H9 (cell line): ENCODE results near the gene TNRC6C. TPM values are rescaled to one million over a fixed set of nuclear protein-coding genes. Genes with fewer than 3 reads are reported as not detected.

Experiments used
- DNase-seq: peaks from one replicate; pipeline ENCODE4 v3.0.0-alpha.2; 2017
- H2AFZ ChIP-seq: one replicate; pipeline ENCODE4 v1.6.1; 2013; ENCODE audit warnings: mild to moderate bottlenecking, low read length, control low read depth, moderate library complexity
- H2AK5ac ChIP-seq: 2 replicates; pipeline ENCODE4 v1.6.1; 2013; ENCODE audit warnings: low read length, control low read depth, mixed read lengths; ENCODE audit not compliant: insufficient read length
- H2BK120ac ChIP-seq: one replicate; pipeline ENCODE4 v1.6.1; 2013; ENCODE audit warnings: low read depth, mild to moderate bottlenecking, low read length, control low read depth, inconsistent platforms; ENCODE audit not compliant: poor library complexity, severe bottlenecking
- H2BK12ac ChIP-seq: 2 replicates; pipeline ENCODE4 v1.6.1; 2013; ENCODE audit warnings: low read length, control low read depth, mixed read lengths, low read depth; ENCODE audit not compliant: insufficient read length
- H2BK15ac ChIP-seq: 2 replicates; pipeline ENCODE4 v1.6.1; 2013; ENCODE audit warnings: low read depth, low read length, control low read depth
- H2BK20ac ChIP-seq: one replicate; pipeline ENCODE4 v1.6.1; 2013; ENCODE audit warnings: low read depth, mild to moderate bottlenecking, low read length, control low read depth, inconsistent platforms; ENCODE audit not compliant: poor library complexity, severe bottlenecking
- H2BK5ac ChIP-seq: 2 replicates; pipeline ENCODE4 v1.6.1; 2013; ENCODE audit warnings: low read length, control low read depth, mixed read lengths; ENCODE audit not compliant: insufficient read length
- H3K14ac ChIP-seq: 2 replicates; pipeline ENCODE4 v1.6.1; 2013; ENCODE audit warnings: low read length, control low read depth; ENCODE audit not compliant: insufficient read depth
- H3K18ac ChIP-seq: 2 replicates; pipeline ENCODE4 v1.6.1; 2013; ENCODE audit warnings: low read depth, mild to moderate bottlenecking, mixed read lengths, low read length, control low read depth; ENCODE audit not compliant: insufficient read length
- H3K23ac ChIP-seq: 2 replicates; pipeline ENCODE4 v1.6.1; 2013; ENCODE audit warnings: low read length, control low read depth, mixed read lengths, low read depth; ENCODE audit not compliant: insufficient read length
- H3K23me2 ChIP-seq: 2 replicates; pipeline ENCODE4 v1.6.1; 2013; ENCODE audit warnings: low read depth, mild to moderate bottlenecking, mixed read lengths, low read length, control low read depth; ENCODE audit not compliant: insufficient read length, poor library complexity, severe bottlenecking
- H3K27ac ChIP-seq: 2 replicates; pipeline ENCODE4 v1.5.1; 2013; ENCODE audit warnings: low read length, control low read depth, mixed read lengths, low read depth; ENCODE audit not compliant: insufficient read length
- H3K27me3 ChIP-seq: 2 replicates; pipeline ENCODE4 v1.6.1; 2013; ENCODE audit warnings: low read length, control low read depth, inconsistent platforms; ENCODE audit not compliant: insufficient read depth
- H3K4ac ChIP-seq: 2 replicates; pipeline ENCODE4 v1.6.1; 2013; ENCODE audit warnings: low read depth, mild to moderate bottlenecking, control low read depth, inconsistent platforms, low read length, moderate library complexity
- H3K4me1 ChIP-seq: 2 replicates; pipeline ENCODE4 v1.6.1; 2013; ENCODE audit warnings: low read length, control low read depth, inconsistent platforms; ENCODE audit not compliant: insufficient read depth
- H3K4me2 ChIP-seq: 2 replicates; pipeline ENCODE4 v1.6.1; 2013; ENCODE audit warnings: low read length, control low read depth, mixed read lengths; ENCODE audit not compliant: insufficient read length, insufficient read depth
- H3K56ac ChIP-seq: 2 replicates; pipeline ENCODE4 v1.6.1; 2013; ENCODE audit warnings: low read depth, mild to moderate bottlenecking, mixed read lengths, low read length, control low read depth; ENCODE audit not compliant: insufficient read length
- H3K79me1 ChIP-seq: 2 replicates; pipeline ENCODE4 v1.6.1; 2013; ENCODE audit warnings: low read depth, mild to moderate bottlenecking, moderate library complexity, low read length, control low read depth, inconsistent platforms; ENCODE audit not compliant: insufficient read depth, poor library complexity, severe bottlenecking
- H3K79me2 ChIP-seq: 2 replicates; pipeline ENCODE4 v1.6.1; 2013; ENCODE audit warnings: low read length, control low read depth, inconsistent platforms; ENCODE audit not compliant: insufficient read depth
- H3K9ac ChIP-seq: 2 replicates; pipeline ENCODE4 v1.6.1; 2013; ENCODE audit warnings: low read length, control low read depth, mixed read lengths; ENCODE audit not compliant: insufficient read length; ENCODE audit errors: extremely low read depth
- H3K9me3 ChIP-seq: one replicate; pipeline ENCODE4 v1.6.1; 2013; ENCODE audit warnings: low read depth, low read length, inconsistent platforms; ENCODE audit not compliant: control insufficient read depth
- H3T11ph ChIP-seq: one replicate; pipeline ENCODE4 v1.6.1; 2013; ENCODE audit warnings: mild to moderate bottlenecking, low read length, control low read depth, inconsistent platforms
- H4K20me1 ChIP-seq: one replicate; pipeline ENCODE4 v1.6.1; 2013; ENCODE audit not compliant: control insufficient read depth, insufficient read length, insufficient read depth
- H4K5ac ChIP-seq: 2 replicates; pipeline ENCODE4 v1.6.1; 2013; ENCODE audit warnings: low read depth, mild to moderate bottlenecking, mixed read lengths, low read length, control low read depth; ENCODE audit not compliant: insufficient read length
- H4K8ac ChIP-seq: replicated peaks from 2 replicates; pipeline ENCODE4 v1.6.1; 2013; ENCODE audit warnings: low read length, control low read depth, mixed read lengths, low read depth; ENCODE audit not compliant: insufficient read length
- H4K91ac ChIP-seq: 2 replicates; pipeline ENCODE4 v1.6.1; 2013; ENCODE audit warnings: low read depth, mild to moderate bottlenecking, moderate library complexity, mixed read lengths, low read length, control low read depth; ENCODE audit not compliant: insufficient read length
- H3K27ac Mint-ChIP-seq, 3 experiments: 2 replicates in 2 of 3; 3 replicates in 1 of 3; pipeline ENCODE4 v1.8.0; 2020 to 2021; ENCODE audit warnings: mixed read lengths in 3 of 3, mild to moderate bottlenecking in 1 of 3, moderate library complexity in 1 of 3
- H3K27me3 Mint-ChIP-seq: 2 replicates; pipeline ENCODE4 v1.8.0; 2021; ENCODE audit warnings: low read depth, mild to moderate bottlenecking, moderate library complexity, mixed read lengths
- H3K36me3 Mint-ChIP-seq, 3 experiments: 2 replicates in 2 of 3; 3 replicates in 1 of 3; pipeline ENCODE4 v1.8.0; 2020 to 2021; ENCODE audit warnings: low read depth in 3 of 3, mixed read lengths in 3 of 3; ENCODE audit not compliant: insufficient read depth in 1 of 3
- H3K4me1 Mint-ChIP-seq, 2 experiments: 2 replicates each; pipeline ENCODE4 v1.8.0; 2020; ENCODE audit warnings: mixed read lengths in 2 of 2
- H3K4me3 Mint-ChIP-seq, 2 experiments: 2 replicates in 1 of 2; 3 replicates in 1 of 2; pipeline ENCODE4 v1.8.0; 2020 to 2021; ENCODE audit warnings: mild to moderate bottlenecking in 2 of 2, mixed read lengths in 2 of 2, moderate library complexity in 1 of 2
- H3K9me3 Mint-ChIP-seq, 2 experiments: 2 replicates in 1 of 2; 3 replicates in 1 of 2; pipeline ENCODE4 v1.8.0; 2020; ENCODE audit warnings: mild to moderate bottlenecking in 2 of 2, mixed read lengths in 2 of 2, moderate library complexity in 1 of 2
- WGBS: extraction: QIAGEN DNeasy Blood & Tissue Kit; methylation state at CpG from one replicate; pipeline ENCODE4 v1.1.7; 2013; ENCODE audit warnings: missing lambda C conversion rate, low lambda C conversion rate, mixed read lengths; ENCODE audit not compliant: insufficient read length; ENCODE audit errors: extremely low coverage; 5-methylcytosine and 5-hydroxymethylcytosine counted together
- total RNA-seq: library from RNA; stranded (reverse); gene quantifications from 2 replicates; pipeline ENCODE4 v1.2.1, GENCODE V29; 2021
- TF ChIP-seq, protein P1 (sequence below): fragments of 200-600 bp; sonication (generic); conservative IDR thresholded peaks from 3 replicates; pipeline ENCODE4 v1.8.0; 2021; ENCODE audit warnings: antibody characterized with exemption, mild to moderate bottlenecking

TNRC6C gene
- total RNA-seq, 1 experiment from 2014 or later: 24.7 TPM

DNA sequence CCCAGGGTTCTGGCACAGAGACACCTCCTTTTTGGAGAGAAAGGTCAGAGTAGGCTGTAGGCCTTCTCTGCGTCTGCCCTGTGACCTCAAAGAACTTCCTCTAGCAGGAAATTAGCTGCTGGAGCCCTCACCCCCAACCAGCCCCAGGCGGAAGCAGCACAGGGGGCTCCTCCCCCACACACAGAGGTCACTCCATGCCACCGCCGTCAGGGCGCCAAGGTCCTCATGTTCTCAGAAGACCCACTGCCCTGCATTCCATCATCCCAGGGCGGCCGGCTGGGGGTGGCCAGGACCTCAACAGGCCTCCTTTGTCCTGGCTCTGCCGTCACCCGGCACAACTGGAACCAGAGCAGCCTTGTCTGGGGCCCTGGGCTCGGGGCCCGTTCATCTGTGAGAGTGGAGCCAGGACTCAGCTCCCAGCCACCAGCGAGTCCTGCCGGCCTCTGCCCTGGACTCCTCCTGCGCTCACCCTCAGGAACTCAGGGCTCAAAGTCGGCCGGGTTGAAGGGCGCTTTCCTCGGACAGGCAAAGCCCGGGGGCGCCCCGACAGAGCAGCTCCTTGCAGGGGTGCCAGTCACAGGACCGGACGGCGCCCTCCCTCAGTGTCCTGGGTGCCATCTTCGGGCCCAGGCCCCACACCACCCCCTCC lies 168.9 kb downstream of the TNRC6C start:
- TF ChIP-seq, protein P1, sequence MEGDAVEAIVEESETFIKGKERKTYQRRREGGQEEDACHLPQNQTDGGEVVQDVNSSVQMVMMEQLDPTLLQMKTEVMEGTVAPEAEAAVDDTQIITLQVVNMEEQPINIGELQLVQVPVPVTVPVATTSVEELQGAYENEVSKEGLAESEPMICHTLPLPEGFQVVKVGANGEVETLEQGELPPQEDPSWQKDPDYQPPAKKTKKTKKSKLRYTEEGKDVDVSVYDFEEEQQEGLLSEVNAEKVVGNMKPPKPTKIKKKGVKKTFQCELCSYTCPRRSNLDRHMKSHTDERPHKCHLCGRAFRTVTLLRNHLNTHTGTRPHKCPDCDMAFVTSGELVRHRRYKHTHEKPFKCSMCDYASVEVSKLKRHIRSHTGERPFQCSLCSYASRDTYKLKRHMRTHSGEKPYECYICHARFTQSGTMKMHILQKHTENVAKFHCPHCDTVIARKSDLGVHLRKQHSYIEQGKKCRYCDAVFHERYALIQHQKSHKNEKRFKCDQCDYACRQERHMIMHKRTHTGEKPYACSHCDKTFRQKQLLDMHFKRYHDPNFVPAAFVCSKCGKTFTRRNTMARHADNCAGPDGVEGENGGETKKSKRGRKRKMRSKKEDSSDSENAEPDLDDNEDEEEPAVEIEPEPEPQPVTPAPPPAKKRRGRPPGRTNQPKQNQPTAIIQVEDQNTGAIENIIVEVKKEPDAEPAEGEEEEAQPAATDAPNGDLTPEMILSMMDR: no peak
- no peak overlapping the region for H3K9ac ChIP-seq
- H3K27me3 Mint-ChIP-seq: peaks cover 4% of the 10 kb centered on the region

More for the DNA sequence above, 168.9 kb downstream of the TNRC6C start:
- Histone ChIP-seq H3K79me2 (no peaks in the 10 kb centered on the region; the same call in 1 of the 2 replicates), H3K14ac (no peak overlapping the region; the same call in 1 of the 2 replicates), H2BK5ac (no peak overlapping the region), H4K91ac (no peak overlapping the region), H4K20me1 (no peaks in the 10 kb centered on the region), H3K56ac (no peak overlapping the region), H4K5ac (no peak overlapping the region), H3T11ph (no peak overlapping the region), H3K4me1 (peaks cover 10% of the 10 kb centered on the region; the same call in 1 of the 2 replicates), H3K27ac (no peak overlapping the region), H3K4ac (no peak overlapping the region), H3K18ac (peak overlapping the region; percentile 32), H3K23ac (no peak overlapping the region), H2BK120ac (no peak overlapping the region), H2BK15ac (no peak overlapping the region), H3K27me3 (no peaks in the 10 kb centered on the region; the same call in 1 of the 2 replicates), H2BK20ac (no peak overlapping the region), H3K4me2 (peak overlapping the region; percentile 64), H2BK12ac (no peak overlapping the region), H2AK5ac (no peak overlapping the region), H3K23me2 (peaks cover 19% of the 10 kb centered on the region), H2AFZ (no peak overlapping the region), H4K8ac (no peak overlapping the region), H3K79me1 (no peaks in the 10 kb centered on the region), H3K9me3 (no peaks in the 10 kb centered on the region)
- Mint-ChIP-seq H3K36me3 (peaks cover 7 to 17% (median 15%) of the 10 kb centered on the region in 3 experiments), H3K4me3 (peak overlapping the region; percentile 81 to 85), H3K4me1 (peaks cover 24% of the 10 kb centered on the region in 2 experiments), H3K27ac (peak overlapping the region in 1 of 3 experiments; percentile 82; a peak in 2 of 7 replicates), H3K9me3 (no peaks in the 10 kb centered on the region; a peak in 2 of 5 replicates)
- no CpG with 5 or more reads among the region's 25 CpGs for WGBS
- peak; percentile 70 for DNase-seq
